Measurements from ENCODE around the gene DCLK1.
"Not testable (repeated sequence)": the region's sequence is repeated elsewhere in the genome, so short reads cannot be mapped to it uniquely, and the experiment has no call there.

DCLK1 gene

GRCh38 chr13:36086117-36086516 is 45.1 kb downstream of the DCLK1 start:
- DNase-seq (ENCODE audit: low read depth, low spot score) = no peak

DNA sequence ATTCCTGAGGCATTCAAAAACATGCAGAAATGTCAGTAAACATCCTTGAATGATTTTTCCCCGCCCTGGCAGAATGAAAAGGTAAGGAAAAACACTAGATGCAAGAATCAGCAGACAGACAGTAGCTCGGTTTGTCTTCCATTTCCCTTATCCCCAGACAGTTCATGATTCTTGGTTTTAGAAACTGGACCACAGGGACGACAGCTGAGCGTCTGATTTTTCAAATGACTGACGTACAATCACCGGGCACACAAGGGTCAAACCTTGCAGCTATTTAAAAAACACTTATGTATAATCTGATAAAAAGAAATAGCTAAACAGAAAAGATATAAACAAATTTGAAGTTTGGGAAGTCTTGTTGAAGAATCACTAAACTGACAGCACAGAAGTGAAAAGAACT is 47.1 kb downstream of the DCLK1 start:
- no peak for DNase-seq (ENCODE audit: low read depth, low spot score)

GRCh38 chr13:36082806-36083205 is 48.4 kb downstream of the DCLK1 start:
- DNase-seq (ENCODE audit: low read depth, low spot score) = no peak

- no peak for DNase-seq (ENCODE audit: low read depth, low spot score)
Measured at GRCh38 chr13:36082396-36082795, 48.8 kb downstream of the DCLK1 start.

GRCh38 chr13:36076211-36076610 is 55.0 kb downstream of the DCLK1 start:
- no peak for DNase-seq (ENCODE audit: low read depth, low spot score)

DNA sequence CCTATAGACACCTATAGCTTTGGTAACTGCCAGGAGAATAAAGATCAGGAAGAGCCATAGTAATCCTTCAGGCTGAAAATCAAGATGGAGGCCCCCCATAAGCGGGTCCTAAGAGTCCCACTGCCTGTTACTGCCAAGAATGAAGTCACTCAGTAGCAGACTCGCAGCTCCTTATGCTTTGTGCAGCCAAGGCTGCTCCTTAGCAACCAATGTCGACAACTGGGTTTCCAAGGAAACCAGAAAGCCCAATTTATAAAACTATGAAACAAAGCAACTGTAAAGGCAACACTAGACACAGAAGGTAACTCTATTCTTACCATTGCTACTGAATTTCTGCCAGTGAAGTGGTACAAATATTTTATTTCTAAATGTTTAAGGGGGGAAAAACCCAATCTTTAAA is 56.5 kb downstream of the DCLK1 start:
- no peak for DNase-seq (ENCODE audit: low read depth, low spot score)

DNA sequence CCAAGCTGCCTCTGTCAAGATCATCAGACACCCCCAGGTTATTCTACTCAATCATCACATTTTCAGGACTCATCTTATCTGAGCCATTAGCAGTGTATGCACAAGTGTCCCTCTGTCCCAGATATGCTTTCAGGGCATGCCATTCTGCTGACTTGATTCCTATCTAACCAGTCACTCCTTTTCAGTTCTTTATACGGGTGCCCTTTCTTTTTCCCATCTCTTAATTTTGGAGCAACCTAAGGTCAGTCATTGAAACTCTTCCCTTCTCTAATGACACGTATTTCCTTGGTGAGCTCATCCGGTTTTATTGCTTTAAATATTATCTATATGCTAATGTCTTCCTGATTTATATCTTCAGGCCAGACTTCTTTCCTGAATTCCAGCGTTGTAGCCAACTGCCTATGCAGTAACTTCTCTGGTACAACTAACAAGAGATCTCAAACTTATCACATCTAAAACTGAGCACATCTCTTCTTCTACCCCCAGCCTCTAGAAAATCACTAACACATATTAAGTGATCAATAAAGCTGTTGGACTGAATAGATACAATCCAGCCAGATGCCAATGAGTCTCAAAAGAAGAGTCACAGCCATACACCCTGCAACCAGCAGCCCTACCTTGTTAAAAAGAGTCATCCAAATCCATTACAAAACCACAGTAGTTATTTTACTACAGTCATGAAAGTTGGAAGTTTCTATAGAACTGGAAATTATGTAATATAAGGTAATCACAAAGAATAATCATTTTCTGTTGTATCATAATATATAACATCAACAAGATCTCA is 58.8 kb downstream of the DCLK1 start:
- no peak for DNase-seq (ENCODE audit: low read depth, low spot score)

DNA sequence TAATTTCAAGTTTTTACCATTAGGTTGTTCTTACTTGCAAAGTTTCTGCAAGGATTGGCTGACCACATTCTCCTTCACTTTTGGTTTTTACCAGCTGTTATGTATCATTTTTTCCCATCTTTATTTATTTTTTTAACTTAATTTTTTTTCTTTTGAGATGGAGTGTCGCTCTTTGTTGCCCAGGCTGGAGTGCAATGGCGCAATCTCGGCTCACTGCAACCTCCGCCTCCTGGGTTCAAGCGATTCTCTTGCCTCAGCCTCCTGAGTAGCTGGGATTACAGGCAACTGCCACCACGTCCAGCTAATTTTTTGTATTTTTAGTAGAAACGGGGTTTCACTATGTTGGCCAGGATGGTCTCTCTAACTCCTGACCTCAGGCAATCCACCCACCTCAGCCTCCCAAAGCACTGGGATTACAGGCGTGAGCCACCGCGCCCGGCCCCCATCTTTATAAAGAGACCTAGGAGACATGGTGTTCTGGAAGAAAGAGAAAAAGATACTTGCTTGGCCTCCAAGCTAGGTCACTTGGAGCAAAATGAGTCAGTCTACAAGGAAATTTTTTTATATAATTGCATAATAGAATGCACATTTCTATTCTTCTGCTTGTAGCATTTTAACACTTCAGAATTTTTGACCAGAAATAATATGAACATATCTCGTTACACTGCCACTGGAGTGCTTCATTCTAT is 60.5 kb downstream of the DCLK1 start:
- DNase-seq (ENCODE audit: low read depth, low spot score) = not testable (repeated sequence)

- no peak for DNase-seq (ENCODE audit: low read depth, low spot score)
Measured at GRCh38 chr13:36069881-36070366, 61.3 kb downstream of the DCLK1 start.

DNA sequence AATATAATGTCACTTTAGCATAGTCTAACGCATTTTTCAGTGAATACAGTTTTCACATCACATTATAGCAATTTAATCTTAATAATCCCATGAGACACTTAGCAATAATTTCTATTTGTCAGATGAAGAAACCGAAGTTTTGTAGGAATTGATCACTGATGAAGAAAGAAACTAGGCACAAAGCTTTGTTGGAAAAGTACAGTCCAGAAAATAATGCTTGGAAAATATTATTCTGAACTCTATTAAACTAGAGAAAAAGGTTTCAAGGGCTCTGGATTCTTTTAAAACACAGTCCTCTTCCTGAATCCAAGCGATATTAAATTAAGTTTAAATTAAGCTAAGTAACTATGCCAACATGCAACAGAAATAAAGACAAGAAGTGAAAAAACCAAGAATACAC is 62.2 kb downstream of the DCLK1 start:
- no peak for DNase-seq (ENCODE audit: low read depth, low spot score)

- no peak for DNase-seq (ENCODE audit: low read depth, low spot score)
Measured at GRCh38 chr13:36068566-36068965, 62.6 kb downstream of the DCLK1 start.

GRCh38 chr13:36067746-36068381 is 63.3 kb downstream of the DCLK1 start:
- no peak for DNase-seq (ENCODE audit: low read depth, low spot score)

DNA sequence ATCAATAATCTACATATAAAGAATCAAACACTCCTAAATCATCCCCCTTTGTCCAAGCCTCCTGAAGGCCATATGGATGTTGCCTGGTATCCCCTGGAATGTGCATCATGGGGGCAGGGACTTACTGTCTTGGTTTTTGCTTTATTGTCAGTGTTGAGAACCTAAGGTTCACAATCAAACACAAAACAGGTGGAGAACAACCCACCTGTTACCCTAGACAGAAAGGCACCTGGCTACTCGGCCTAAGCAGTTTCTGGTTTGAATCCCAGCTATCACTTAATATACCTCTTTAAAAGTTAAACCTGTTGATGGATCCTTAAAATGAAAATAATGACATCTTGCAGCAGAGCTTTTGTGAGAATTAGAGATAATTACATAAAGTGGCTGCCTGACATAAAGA is 68.9 kb downstream of the DCLK1 start:
- DNase-seq (ENCODE audit: low read depth, low spot score) = no peak

- no peak for DNase-seq (ENCODE audit: low read depth, low spot score)
Measured at GRCh38 chr13:36061621-36062020, 69.6 kb downstream of the DCLK1 start.

GRCh38 chr13:36061054-36061453 is 70.1 kb downstream of the DCLK1 start:
- DNase-seq (ENCODE audit: low read depth, low spot score) = no peak

DNA sequence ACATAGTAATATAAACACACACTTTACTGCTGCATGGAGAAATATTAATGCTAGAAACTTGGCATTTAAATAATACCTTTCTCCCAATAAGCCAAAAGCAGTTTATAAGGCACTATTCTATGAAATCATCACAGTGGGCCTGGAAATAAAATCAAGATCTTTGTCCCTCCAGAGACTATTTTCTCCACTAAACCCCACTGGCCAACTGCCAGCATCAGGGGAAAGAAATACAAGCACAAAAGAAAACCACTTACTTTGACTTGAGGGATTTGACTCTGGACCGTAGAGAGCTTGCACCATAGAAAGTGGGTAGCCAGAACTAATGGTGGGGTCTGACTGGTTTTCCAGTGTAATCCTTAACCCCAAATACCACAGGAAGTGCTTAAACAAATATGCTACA is 71.9 kb downstream of the DCLK1 start:
- no peak for DNase-seq (ENCODE audit: low read depth, low spot score)

DNA sequence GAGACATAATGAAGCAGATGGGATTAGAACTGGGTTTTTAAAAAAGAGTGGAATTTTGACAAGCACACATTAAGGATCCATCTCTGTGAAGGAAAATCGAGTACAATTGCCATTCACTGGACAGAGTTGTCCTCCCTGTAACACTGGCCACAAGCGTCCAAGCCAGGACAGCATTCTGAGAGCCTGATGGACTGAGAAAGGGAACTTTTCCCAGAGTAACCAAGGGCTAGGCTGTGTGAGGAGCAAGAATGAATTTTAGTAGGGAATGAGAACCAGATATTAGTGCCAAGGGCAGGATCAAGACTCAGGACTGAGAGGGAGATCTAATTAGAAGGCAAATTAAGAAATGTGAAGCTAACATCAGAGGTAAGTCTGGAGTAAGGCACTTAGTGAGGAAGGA is 73.1 kb downstream of the DCLK1 start:
- DNase-seq (ENCODE audit: low read depth, low spot score) = no peak

DNA sequence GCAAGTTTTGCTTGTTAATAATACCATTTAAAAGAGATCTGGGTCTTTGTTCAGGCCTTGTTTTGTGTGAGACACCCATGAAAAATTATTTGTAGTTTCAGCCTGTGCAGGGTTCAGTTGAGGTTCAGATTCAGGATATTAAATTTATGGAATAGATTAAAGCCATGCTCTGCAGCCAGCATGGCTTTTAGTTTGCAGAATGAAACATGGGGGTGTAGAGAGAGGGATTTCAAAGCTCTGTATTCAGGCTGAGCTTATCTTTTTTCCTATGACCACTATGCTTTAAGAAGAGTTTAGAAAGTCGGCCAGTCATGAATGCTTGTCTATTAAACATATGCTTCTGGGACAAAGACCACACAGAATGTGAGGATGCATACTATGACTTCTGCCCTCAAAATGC is 73.6 kb downstream of the DCLK1 start:
- DNase-seq (ENCODE audit: low read depth, low spot score) = no peak

DNA sequence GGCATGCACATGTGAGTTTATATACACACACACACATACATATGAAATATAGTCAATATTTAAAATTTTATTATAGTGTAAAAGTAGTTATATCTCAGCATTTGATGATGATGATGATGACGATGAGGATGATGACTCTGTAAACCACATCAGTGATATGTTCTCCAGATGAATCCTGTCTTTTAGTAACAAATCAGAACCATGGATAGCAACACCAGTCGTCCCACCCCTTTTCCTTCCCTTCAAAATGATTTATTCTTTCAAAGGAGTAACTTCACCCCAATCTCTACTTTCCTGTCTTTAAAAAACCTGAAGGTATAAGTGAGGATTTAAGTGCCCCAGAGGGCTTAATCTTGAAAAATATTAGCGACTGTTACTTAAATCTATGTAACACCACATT is 74.1 kb downstream of the DCLK1 start:
- no peak for DNase-seq (ENCODE audit: low read depth, low spot score)

DNA sequence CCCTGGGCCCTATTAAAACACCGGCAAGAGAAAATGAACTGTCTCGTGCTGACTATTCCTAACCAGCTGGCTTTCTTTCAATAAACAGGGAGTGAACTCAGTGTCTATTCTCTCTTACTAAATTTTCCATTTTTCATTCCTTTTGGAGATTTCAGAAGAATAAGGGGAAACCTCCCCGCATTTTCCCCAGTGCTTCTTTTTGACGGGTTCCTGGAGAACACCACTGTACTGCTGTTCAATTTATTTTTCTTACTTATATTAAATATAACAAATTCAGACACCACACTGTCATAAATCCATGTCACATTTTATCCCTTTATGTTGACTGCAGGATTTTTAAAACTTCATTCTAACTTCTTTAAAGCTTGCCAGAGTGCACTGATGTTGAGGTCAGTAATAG is 75.8 kb downstream of the DCLK1 start:
- DNase-seq (ENCODE audit: low read depth, low spot score) = no peak

DNA sequence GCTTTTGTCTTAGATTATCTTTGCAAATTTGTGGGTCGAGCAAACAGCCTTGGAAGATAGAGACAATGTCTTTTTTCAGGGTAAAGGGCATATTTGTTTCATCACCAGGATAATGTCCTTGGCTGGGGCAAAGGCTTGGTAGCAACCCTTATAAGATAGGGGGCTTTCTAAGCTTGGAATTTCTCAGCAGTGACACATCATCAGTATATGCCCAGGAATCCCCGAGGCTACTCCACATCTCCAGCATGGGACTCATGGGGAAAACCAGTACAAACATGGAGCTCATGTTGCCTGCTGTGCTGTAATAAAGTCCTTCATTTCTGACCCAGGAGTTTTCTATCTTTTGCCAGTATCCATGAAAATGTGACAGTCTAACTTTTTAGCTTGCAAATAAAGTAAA is 77.1 kb downstream of the DCLK1 start:
- no peak for DNase-seq (ENCODE audit: low read depth, low spot score)

GRCh38 chr13:36051082-36051481 is 80.1 kb downstream of the DCLK1 start:
- DNase-seq (ENCODE audit: low read depth, low spot score) = no peak

DNA sequence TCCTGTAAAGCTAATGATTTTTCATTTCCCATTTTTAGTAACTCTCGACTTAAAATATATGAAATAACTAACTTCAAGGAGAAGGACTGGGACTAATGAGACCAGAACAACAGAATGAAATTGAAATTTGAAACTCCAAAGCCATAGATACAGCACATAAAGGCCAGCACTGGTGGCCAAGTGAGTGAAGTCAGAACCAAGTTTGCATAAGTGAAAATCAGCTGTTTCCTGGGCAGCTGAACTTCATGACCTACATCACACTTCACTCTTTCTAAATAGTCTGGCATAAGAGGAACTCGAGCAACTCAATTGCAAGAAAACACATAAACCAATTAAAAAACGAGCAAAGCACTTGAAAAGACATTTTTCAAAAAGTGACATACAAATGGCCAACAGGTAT is 84.5 kb downstream of the DCLK1 start:
- DNase-seq (ENCODE audit: low read depth, low spot score) = no peak

Data from brain pericyte (primary cell).